HG03135 (cell line): Measurements from ENCODE around the gene RAB35.
"Not testable (repeated sequence)": the region's sequence is repeated elsewhere in the genome, so short reads cannot be mapped to it uniquely, and the experiment has no call there.

Source experiments
- ATAC-seq: cut with Tn5 transposase; IDR thresholded peaks from one replicate; pipeline ENCODE4 v1.9.1; 2021; ENCODE audit warnings: mild to moderate bottlenecking, moderate library complexity; ENCODE audit not compliant: unreplicated experiment

The RAB35 gene

GRCh38 chr12:120064054-120064940 is 52.3 kb downstream of the RAB35 start:
- ATAC-seq = no peak

GRCh38 chr12:120062976-120063579 is 53.5 kb downstream of the RAB35 start:
- no peak for ATAC-seq

- ATAC-seq = no peak
Measured at GRCh38 chr12:120061575-120062214, 54.9 kb downstream of the RAB35 start.

- ATAC-seq = no peak
Measured at GRCh38 chr12:120060717-120061116, 55.8 kb downstream of the RAB35 start.

- ATAC-seq = no peak
Measured at GRCh38 chr12:120060196-120060595, 56.4 kb downstream of the RAB35 start.

- ATAC-seq = no peak
Measured at GRCh38 chr12:120056739-120057138, 59.8 kb downstream of the RAB35 start.

GRCh38 chr12:120055231-120056000 is 61.1 kb downstream of the RAB35 start:
- no peak for ATAC-seq

- no peak for ATAC-seq
Measured at GRCh38 chr12:120054293-120054692, 62.3 kb downstream of the RAB35 start.

GRCh38 chr12:120051535-120051934 is 65.0 kb downstream of the RAB35 start:
- no peak for ATAC-seq

GRCh38 chr12:120049426-120049825 is 67.1 kb downstream of the RAB35 start:
- no peak for ATAC-seq

- no peak for ATAC-seq
Measured at GRCh38 chr12:120048263-120048662, 68.3 kb downstream of the RAB35 start.

GRCh38 chr12:120047072-120047471 is 69.5 kb downstream of the RAB35 start:
- ATAC-seq = no peak

- ATAC-seq = not testable (repeated sequence)
Measured at GRCh38 chr12:120045367-120045766, 71.2 kb downstream of the RAB35 start.
